Suppressor macrophage (primary cell): ENCODE measurements around the gene TRPT1.
A peak's percentile ranks its signal among the peaks of the same experiment; 100 is the strongest.

ENCODE experiments used
- DNase-seq, 4 experiments: peaks; one replicate each; pipeline ENCODE4 v3.0.0-alpha.2; 2020 to 2022

TRPT1 gene

DNA sequence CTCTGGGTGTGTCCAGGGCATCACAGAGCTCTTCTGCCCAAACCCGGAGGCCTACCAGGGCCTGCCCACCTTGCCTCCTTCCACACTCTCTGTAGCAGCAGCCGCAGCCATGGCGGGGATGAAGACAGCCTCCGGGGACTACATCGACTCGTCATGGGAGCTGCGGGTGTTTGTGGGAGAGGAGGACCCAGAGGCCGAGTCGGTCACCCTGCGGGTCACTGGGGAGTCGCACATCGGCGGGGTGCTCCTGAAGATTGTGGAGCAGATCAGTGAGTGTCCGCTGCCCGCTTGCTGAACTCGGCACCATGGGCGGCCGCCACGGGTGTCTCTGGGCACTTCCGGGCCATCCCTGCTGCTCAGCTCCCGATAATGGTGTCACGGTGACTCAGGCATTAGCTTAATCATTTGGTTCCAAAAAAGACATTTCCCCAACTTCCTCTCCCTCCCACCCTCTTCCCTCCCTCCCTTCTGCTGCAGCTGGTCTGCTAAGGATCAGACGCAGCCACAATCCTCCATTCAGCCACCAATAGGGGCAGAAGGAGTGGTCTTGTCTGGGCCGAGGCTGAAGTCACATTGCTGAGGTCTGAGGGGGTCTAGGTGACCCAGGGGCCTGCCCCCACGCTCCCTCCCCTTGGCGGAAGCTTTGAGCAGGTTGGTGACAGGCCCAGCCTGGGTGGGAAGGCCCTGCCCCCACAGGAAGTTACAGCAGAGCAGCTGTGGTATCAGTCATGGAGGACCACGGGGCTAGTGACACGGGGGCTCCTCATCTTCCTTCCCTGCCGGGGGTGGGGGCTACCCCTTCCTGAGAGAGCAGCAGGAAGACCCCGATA lies 18.5 kb downstream of the TRPT1 start:
- DNase-seq = peak; percentile 86 to 95 (median 91)

DNA sequence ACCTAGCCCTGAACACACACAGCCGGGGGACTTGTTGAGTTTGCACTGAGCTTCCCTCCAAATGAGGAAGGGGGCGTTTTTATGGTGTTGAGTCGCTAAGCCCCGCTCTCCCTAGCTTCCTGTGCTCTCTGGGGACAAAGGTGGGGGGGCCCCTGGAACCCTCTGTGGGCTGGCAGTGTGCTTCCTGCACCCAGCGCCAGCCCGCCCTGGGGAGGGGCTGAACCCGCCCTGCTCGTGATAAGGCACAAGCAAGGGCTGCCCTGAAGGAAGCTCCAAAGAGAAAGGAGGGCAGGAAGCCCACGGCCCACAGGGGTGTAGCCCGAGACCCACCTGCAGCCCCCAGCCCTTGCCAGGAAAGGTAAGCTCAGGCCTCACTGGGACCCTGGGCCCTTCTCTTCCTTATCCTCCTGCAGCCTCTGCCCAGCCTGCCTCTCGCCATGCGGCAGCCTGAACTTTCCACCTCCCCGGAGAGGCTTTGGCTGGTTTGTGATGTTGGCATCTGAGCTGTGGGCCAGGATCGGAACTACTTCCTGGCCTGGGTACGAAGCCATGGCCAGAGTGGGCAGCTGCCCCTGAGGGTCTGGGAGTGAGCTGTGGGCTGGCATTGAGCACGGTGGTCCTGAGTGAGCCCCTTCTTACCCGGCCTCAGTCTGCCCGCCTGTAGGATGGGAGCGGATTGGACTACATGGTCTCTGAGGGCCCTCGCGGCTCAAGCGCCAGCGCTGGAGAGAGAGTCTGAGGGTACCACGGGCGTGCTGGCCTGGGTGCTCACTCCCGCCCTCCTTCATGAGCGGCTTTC lies 19.3 kb downstream of the TRPT1 start, which contains the start of gene FERMT3:
TSS of gene FERMT3 (plus strand) at position 265 of the 799 bp plus-strand sequence. CDS start 644 bp downstream, outside the sequence.
- peak; percentile 89 to 95 (median 95) for DNase-seq

DNA sequence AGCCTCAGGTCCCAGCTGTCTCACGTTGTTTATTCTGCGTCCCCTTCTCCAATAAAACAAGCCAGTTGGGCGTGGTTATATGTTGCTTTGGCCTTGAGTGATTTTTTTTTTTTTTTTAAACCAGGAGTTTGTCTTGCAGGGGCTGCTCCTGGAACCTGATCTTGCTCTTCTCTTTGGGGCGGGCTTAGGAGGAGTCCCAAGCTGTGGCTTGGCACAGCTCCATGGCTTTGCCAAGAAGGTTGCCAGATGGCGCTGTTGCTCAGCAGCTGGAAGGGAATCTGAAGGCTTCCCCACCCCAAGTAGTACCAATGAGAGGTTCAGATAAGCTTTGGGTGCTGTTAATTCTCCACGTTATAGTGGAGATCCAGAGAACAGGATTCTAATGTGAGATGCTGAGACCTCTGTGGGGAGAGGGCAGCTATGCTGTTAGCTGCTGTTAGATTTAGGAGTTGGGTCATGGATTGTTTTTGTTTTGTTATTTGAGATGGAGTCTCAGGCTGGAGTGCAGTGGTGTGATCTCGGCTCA lies 21.5 kb downstream of the TRPT1 start:
- peak; percentile 92 to 96 (median 94) for DNase-seq

DNA sequence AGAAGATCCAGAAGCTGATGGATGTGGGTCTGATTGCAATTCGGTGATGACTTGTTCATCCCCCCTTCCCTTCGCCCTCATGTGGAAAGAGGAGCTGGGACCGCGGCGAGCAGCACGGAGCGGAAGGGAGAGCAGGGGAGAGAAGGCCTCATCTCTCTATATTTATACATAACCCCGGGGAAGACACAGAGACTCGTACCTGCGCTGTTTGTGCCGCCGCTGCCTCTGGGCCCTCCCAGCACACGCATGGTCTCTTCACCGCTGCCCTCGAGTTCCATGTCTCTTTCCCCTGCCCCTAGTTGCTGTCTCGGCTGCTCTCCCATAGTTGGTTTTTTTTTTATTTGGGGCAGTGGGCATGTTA lies 21.9 kb downstream of the TRPT1 start:
- DNase-seq = no peak

DNA sequence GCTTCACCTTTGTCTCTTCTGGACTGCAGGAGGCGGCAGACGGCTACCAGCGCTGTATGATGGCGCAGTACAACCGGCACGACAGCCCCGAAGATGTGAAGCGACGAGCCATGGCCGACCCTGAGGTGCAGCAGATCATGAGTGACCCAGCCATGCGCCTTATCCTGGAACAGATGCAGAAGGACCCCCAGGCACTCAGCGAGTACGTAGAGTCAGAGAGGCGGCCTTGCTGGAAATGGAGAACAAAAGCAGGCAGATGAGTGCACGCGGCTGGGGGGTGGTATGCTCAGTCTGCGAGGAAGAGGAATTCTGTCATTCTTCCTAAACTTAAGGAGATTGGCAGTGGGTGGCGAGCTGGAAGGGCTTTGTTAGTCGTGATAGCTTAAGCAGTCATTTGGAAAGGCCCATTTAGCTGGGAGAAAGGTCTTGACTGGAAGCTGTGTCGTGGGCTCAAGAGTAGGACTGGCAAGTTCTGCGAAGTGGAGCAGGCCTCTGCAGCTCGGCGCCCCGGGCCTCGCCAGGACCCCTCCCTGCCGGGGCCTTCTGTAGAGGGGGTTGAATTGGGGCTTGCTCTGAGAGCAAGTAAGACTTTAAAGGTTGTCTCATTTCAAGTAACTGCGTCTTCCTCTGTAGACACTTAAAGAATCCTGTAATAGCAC lies 22.4 kb downstream of the TRPT1 start:
- no peak for DNase-seq

DNA sequence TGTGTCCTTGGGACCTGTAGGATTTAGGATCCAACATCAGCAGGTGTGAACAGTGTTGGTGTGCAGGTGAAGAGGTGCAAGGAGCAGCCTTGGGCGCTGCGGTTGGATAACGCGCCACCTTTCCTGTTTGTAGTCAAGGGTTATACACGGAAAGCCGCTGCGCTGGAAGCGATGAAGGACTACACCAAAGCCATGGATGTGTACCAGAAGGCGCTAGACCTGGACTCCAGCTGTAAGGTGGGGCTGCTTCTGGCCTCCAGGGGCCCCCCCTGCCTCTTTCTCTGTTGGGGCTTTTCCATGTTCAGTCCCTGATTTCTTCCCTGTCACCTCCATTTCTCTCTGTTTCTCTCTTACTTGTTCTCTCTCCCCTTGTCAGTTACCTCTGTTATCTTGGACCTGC lies 23.0 kb downstream of the TRPT1 start:
- DNase-seq = no peak

DNA sequence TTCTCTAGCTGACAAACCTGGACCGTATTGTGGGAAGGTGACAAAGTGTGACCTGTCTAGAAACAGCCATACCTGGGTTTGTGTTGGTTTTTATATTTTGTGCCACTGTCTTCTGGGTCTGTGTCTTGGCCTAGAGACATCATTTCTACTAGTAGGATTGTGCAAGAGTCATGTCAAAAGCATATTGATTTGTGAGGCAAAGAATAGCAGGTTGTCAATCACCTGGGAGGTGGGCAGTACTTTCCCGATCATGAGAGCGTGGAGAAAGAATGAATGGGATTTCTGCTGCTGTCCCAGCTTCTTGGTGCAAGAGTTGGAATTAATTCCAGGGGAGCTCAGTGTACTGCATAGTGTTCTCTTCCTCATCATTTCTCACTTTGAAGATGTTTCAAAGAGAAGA lies 24.4 kb downstream of the TRPT1 start:
- DNase-seq = no peak

DNA sequence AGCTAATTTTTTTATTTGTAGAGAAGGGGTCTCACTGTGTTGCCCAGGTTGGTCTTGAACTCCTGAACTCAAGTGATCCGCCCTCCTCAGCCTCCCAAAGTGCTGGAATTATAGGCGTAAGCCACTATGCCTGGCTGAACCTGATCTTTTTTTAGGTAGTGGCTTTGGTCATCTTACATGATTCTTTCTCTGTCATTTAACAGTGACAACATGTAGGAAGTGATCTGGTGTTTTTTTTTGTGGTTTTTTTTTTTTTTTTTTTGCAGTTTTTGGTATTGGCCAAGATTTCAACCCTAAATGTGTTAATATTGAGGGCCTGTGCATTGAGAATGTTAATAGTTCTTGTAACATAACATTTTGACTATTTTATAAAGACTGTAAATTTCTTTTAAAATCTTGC lies 27.5 kb downstream of the TRPT1 start:
- peak in 3 of 4 experiments; percentile 32 to 68 (median 59) for DNase-seq

DNA sequence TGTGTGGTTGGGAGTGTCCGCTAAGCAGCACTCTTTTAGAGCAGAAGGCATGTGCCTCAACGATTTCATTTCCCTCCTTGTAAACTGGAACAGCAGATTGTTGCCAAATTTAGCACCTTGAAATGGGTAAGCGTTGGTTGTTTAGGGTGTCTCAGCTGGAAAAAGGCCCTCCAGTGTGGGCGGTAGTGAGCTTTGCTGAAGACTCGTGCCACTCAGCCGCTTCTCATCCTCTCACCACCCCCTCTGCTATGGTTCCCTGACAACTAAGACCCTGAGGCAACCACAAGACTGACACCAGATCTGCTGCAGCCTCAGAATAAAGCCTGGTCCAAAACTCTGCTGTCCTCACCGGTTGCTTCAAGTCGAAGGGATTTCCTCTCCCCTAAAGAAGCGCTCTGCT lies 29.4 kb downstream of the TRPT1 start:
- peak; percentile 84 to 93 (median 90) for DNase-seq

DNA sequence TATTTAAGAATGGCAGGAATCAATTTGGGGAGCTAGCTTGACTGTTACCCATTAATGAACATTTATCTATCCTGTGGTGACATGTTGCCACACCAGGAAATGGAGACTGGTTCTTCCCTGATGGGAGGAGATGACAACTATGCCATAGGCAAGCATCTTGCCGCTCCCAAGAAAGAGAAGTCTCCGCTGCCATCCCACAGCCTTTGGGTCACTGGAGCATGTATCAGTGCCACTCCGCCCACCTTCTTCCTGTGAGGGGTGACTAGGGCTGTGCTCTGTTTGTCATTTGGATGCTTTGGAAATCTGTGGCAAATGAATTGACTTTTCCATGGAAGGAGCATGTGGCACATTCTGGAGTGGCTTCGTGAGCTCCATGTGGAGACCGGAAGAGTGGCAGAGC lies 33.6 kb downstream of the TRPT1 start:
- peak; percentile 81 to 94 (median 91) for DNase-seq

DNA sequence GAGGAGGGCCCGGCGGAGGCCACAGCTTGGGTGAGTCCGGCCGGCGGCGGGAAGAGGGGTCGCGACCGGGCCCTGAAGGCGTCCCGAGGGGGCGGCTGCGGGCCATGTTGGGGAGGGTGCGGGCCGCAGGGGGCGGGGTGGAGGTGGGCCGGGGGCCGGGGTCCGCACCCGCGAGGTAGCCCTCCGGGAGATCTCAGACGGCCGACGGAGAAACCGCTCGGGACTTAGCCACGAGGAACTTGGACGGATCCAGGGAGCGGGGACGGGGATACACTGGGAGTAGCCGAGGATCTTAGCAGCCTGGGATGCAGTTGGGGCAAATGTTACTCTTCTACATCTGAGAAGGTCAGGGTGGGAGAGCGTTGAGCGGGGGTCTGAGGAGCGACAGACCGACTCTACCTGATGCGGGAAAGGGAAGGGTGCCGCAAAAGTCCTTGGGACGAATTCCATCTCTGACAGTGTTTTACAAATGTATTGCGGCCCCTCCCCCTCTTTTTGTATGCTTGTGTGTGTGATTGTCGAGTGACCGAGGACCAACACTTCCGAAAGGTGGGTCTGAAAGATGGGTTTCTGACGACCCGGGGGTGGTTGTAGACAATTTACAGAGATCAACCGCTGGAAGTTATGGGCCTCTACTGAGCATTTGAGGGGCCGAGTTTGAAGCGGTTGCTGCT lies 39.4 kb downstream of the TRPT1 start:
- peak in 1 of 4 experiments; percentile 30 for DNase-seq

DNA sequence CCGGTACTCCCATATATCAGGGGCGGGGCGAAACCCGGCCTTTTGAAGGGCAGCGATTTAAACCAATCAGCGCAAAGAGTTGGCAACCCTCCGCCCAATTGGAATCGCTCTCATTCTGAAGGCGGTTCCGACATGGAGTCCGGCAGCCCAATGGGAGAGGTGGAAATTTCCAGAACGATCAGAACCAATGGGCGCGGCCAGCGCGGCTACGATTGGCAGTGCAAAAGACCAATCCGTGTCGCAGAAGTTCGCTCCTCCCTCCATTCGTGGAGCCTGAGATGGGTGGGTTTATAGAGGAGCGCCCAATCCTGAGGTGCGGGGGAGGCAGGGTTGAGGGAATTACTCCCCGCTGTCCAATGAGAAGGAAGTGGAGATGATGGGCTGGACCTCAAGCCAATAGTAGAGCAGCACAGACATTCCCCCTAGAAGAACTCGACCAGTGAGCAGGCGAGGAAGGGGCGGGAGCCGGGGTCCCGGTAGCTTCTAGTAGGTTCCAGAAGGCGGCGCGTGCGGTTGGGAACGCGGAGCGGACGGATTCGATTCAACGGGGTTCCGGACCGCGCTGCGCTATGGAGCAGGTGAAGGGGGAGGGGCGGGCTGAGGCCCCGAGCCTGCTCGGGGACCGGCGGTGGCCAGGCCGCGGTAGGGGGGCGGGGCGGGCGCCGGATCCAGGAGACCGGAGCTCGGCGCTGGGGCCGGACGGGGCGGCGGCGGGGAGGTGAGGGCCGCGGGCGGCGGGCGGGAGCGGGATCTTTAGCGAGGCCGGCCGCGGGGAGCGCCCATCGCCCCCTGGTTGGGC lies 40.1 kb downstream of the TRPT1 start, which contains the start of gene STIP1:
TSS of gene STIP1 (plus strand) at position 479 of the 799 bp plus-strand sequence. CDS start at position 570, 91 bp downstream.
- peak; percentile 99 to 100 (median 100) for DNase-seq

DNA sequence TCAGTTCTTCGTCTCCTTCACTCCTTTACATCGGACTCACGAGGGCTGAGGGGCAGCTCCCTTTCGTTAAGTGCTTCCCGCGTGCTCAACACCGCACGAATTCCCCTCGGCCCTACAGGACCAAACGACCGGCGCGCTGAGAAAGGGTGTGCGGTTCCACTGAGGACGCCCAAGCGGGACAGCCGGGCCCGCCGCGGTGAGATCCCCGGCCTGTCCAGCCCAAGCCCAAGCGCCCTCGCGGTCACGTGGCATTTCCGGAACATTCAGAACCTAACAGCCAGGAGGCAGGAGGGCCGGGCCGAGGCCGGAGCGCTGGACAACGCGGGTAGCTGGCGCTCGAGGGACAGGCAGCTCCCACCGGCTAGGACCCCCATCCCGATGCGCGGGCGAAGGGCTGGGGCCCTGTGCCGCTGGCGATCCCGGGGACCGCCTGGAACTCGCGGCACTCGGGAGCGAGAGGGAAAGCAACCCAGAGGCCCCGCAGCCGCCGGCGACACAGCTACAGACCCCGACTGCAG lies 40.8 kb downstream of the TRPT1 start:
- peak; percentile 79 to 92 (median 88) for DNase-seq

DNA sequence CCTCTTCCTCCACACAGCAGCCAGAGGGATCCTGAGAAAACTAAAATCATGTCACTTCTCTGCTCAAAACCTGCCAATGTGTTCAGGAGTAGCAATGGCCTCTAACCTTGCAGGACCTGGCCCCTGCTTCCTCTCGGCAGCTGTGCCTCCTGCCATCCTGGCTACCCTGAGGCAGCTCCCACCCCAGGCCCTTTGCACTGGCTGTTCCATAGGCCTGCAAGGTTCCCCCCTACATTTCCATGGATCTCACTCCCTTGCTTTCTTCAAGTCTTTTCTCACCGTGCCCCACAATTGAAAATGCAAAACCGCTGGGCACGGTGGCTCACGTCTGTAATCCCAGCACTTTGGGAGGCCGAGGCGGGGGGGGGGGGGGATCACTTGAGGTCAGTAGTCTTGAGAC lies 42.1 kb downstream of the TRPT1 start:
- DNase-seq = no peak

DNA sequence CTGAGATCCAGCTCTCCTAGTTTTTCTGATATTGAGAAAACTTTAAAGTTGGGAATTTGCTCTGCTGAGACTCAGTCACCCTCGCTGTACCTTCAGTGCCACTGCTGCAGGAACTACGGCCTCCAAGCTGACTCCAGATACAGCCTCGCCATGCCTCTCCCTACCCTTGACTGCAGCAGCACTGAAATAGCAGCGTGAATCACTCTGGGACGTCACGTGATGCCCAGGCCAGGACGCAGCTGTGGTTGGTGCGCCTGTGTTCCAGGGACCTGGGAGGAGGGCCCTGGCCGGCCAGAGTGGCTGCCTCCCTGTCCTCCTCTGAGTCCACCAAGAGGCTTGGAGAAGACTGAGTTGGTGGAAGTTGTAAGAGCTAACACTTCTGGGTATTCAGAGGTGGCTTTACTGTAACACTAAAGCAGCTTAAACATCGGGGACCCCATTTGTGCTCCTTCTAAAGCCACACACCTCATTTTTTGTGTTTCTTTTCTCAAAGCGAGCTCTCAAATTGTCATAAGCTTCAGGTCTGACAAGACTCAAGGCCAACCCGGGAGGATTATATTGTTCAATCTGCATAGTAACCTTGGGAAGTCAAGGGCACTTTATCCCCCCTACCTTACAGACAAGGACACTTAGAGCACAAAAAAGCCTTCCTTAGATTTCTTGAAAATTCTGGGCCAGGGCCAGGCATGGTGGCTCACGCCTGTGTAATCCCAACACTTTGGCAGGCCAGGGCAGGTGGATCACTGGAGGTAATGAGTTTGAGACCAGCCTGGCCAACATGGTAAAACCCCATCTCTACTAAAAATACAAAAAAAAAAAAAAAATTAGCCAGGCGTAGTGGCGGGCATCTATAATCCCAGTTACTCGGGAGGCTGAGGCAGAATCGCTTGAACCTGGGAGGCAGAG lies 44.2 kb downstream of the TRPT1 start:
- peak; percentile 92 to 95 (median 94) for DNase-seq

DNA sequence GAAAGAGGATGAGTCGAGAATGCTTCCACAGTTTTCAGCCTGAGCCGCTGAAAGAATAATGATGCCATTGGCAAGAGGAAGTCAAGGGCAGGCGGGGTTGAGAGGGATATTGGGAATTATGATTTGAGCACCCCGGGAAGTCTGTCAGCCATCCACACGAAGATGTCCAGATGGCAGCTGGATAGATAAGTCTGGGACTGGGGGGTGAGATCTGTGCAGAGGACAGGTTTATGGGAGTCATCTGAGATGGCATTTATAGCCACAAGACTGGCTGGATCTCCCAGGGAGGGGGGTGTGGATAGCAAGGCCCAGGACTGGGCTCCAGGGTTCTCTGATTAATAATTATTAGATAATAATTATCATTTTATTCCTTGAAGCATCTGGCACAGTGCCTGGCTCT lies 45.1 kb downstream of the TRPT1 start:
- no peak for DNase-seq

DNA sequence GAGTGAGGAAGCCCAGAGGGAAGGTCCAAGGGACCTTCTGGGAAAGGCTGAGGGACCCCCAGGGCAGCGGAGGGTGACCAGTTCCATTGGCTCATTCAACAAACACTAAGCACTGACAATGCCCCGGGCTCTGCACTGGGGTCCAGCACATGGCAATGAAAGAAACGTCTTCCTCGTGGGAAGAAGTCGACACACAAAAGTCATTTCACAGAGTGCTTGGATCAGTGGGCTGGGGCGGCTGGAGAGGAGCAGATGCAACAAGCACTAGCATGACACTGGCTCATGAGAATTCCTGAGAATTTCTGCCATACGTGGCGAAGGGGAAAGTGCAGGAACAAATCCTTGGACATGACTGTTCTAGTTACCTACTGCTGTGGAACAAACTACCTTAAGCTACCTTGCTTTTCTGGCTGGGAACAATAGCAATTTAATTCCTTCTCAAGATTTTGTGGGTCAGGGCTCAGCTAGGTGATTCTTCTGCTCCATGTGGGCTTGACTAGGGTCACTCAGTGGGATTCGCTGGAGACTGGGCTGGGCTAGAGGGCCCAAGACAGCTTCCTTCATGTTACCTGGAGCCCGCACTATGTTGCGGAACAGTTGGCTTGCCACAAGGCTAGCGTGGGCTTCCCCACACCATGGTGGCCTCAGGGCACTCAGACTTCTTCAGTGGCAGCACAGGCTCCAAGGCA lies 46.9 kb downstream of the TRPT1 start:
- DNase-seq = no peak

DNA sequence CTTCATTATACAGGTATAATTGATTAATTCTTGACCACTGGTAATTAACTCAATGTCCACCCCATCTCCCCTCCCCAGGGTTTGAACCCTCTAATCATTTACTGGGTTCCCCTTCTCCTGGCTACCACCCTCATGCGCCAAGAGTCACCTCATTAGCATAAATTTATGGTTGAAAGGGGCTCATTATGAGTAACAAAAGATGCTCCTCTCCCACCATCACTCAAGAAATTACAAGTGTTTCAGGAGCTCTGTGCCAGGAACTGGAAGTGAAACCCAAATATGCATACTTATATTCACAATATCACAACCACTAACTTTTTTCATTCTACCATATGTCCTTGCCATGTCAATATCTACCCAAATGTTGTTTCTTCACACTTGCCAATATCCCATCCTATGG lies 47.8 kb downstream of the TRPT1 start:
- no peak for DNase-seq

DNA sequence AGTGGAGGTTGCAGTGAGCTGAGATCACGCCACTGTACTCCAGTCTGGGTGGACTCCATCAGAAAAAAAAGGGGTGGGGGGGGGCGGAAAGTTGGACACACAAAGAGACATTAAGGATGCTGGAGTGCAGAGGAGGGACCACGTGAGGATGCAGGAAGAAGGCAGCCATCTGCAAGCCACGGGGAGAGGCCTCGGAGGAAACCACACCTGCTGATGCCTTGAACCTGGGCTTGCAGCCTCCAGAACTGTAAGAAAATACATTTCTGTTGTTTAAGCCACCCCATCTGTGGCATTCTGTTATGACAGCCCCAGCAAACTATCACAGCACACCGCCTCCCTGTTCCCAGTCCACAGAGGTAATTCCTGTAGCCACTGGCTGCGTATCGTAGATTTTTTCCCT lies 49.2 kb downstream of the TRPT1 start:
- DNase-seq = no peak
